ENCODE results near the gene SAMD11. TPM values are rescaled to one million over a fixed set of nuclear protein-coding genes. Genes with fewer than 3 reads are reported as not detected.

Gene SAMD11
- total RNA-seq, 1 donor from 2014 or later, result 6.0 TPM

GRCh38 chr1:920521-920920 lies 3.2 kb upstream of the SAMD11 start:
- Mint-ChIP-seq H3K27ac (ENCODE audit: unreplicated experiment) (no peak overlapping the region), H3K36me3 (ENCODE audit: low read depth, unreplicated experiment) (no peaks in the 10 kb centered on the region), H3K4me1 (ENCODE audit: low read depth, unreplicated experiment) (peaks cover 4% of the 10 kb centered on the region), H3K27me3 (ENCODE audit: low read depth, unreplicated experiment) (peaks cover 58% of the 10 kb centered on the region), H3K4me3 (ENCODE audit: unreplicated experiment) (no peak overlapping the region), H3K9me3 (ENCODE audit: unreplicated experiment) (no peaks in the 10 kb centered on the region)
- Histone ChIP-seq H4K20me1 (ENCODE audit: insufficient read depth, low read length) (peaks cover 6% of the 10 kb centered on the region), H3K79me2 (ENCODE audit: insufficient read depth, low read length) (no peaks in the 10 kb centered on the region), H3K9ac (ENCODE audit: low read length) (no peak overlapping the region), H3K9me3 (ENCODE audit: insufficient read depth, low read depth, low read length) (no peaks in the 10 kb centered on the region), H3K27ac (ENCODE audit: low read depth, low read length) (no peak overlapping the region), H3K4me1 (ENCODE audit: insufficient read depth, low read length) (peaks cover 15% of the 10 kb centered on the region), H2AFZ (ENCODE audit: low read depth, low read length) (no peak overlapping the region), H3K4me2 (ENCODE audit: low read length) (peak overlapping the region; percentile 65), H3K4me3 (ENCODE audit: insufficient read depth, low read depth, low read length) (no peak overlapping the region), H3K27me3 (ENCODE audit: insufficient read depth, low read length) (peaks cover 23% of the 10 kb centered on the region), H3K36me3 (ENCODE audit: insufficient read depth, low read length) (no peaks in the 10 kb centered on the region)
- DNase-seq (ENCODE audit: low read depth) (no peak), FAIRE-seq (no peak)
- no peak for TF ChIP-seq CTCF (IDR thresholded peaks at IDR 0.05; ENCODE audit: insufficient read depth, low read depth, low read length)
- TF ChIP-seq EZH2 (IDR thresholded peaks at IDR 0.05; ENCODE audit: insufficient read depth, low read length), result no peak

- Histone ChIP-seq H3K27me3 (ENCODE audit: insufficient read depth, low read length) (peaks cover 25% of the 10 kb centered on the region), H4K20me1 (ENCODE audit: insufficient read depth, low read length) (peaks cover 12% of the 10 kb centered on the region), H3K79me2 (ENCODE audit: insufficient read depth, low read length) (no peaks in the 10 kb centered on the region), H2AFZ (ENCODE audit: low read depth, low read length) (no peak overlapping the region), H3K4me3 (ENCODE audit: insufficient read depth, low read depth, low read length) (no peak overlapping the region), H3K36me3 (ENCODE audit: insufficient read depth, low read length) (no peaks in the 10 kb centered on the region), H3K4me2 (ENCODE audit: low read length) (peak overlapping the region; percentile 65), H3K9ac (ENCODE audit: low read length) (no peak overlapping the region), H3K4me1 (ENCODE audit: insufficient read depth, low read length) (peaks cover 22% of the 10 kb centered on the region), H3K9me3 (ENCODE audit: insufficient read depth, low read depth, low read length) (no peaks in the 10 kb centered on the region), H3K27ac (ENCODE audit: low read depth, low read length) (no peak overlapping the region)
- Mint-ChIP-seq H3K36me3 (ENCODE audit: low read depth, unreplicated experiment) (no peaks in the 10 kb centered on the region), H3K27me3 (ENCODE audit: low read depth, unreplicated experiment) (peaks cover 56% of the 10 kb centered on the region), H3K4me1 (ENCODE audit: low read depth, unreplicated experiment) (peaks cover 4% of the 10 kb centered on the region), H3K27ac (ENCODE audit: unreplicated experiment) (no peak overlapping the region), H3K4me3 (ENCODE audit: unreplicated experiment) (peak overlapping the region; percentile 16), H3K9me3 (ENCODE audit: unreplicated experiment) (no peaks in the 10 kb centered on the region)
- DNase-seq (ENCODE audit: low read depth) (peak; percentile 59), FAIRE-seq (no peak)
- peak; percentile 15 for TF ChIP-seq CTCF (IDR thresholded peaks at IDR 0.05; ENCODE audit: insufficient read depth, low read depth, low read length)
- no peak for TF ChIP-seq EZH2 (IDR thresholded peaks at IDR 0.05; ENCODE audit: insufficient read depth, low read length)
These were observed 2.5 kb upstream of the SAMD11 start for GRCh38 chr1:921011-921837.

Measured in astrocyte (in vitro differentiated cells and primary cell).